Measurements from ENCODE around the gene FKBP6. TPM values are rescaled to one million over a fixed set of nuclear protein-coding genes. Genes with fewer than 3 reads are reported as not detected.
A peak's percentile ranks its signal among the peaks of the same experiment; 100 is the strongest.
"Not testable (repeated sequence)": the region's sequence is repeated elsewhere in the genome, so short reads cannot be mapped to it uniquely, and the experiment has no call there.

The FKBP6 gene
- total RNA-seq, 2 experiments from 2014 or later = not detected

- Mint-ChIP-seq H3K9me3 (no peaks in the 10 kb centered on the region), H3K36me3 (ENCODE audit: low read depth) (peaks cover 7% of the 10 kb centered on the region), H3K27ac (no peak overlapping the region), H3K27me3 (no peaks in the 10 kb centered on the region), H3K4me1 (peaks cover 11% of the 10 kb centered on the region), H3K4me3 (no peak overlapping the region)
- ChIA-PET POLR2A (no interaction called here), CTCF (interaction anchor here (1.6 kb wide), 1 partner anchor 19 kb away, joined by 4 read pairs; no protein-coding TSS in a partner anchor)
- no peak for DNase-seq
Observed at GRCh38 chr7:73312831-73313520, 15.0 kb upstream of the FKBP6 start.

GRCh38 chr7:73313521-73313906 lies 14.4 kb upstream of the FKBP6 start:
- POLR2A ChIA-PET = no interaction called here
- CTCF ChIA-PET = interaction anchor here (1.6 kb wide), 1 partner anchor 18 kb away, joined by 4 read pairs; no protein-coding TSS in a partner anchor
- no peak for DNase-seq
- peaks cover 5% of the 10 kb centered on the region for H3K36me3 Mint-ChIP-seq (ENCODE audit: low read depth)
- H3K9me3 Mint-ChIP-seq = no peaks in the 10 kb centered on the region
- H3K27ac Mint-ChIP-seq = no peak overlapping the region
- H3K4me3 Mint-ChIP-seq = no peak overlapping the region
- H3K27me3 Mint-ChIP-seq = no peaks in the 10 kb centered on the region
- peaks cover 7% of the 10 kb centered on the region for H3K4me1 Mint-ChIP-seq

- Mint-ChIP-seq H3K27ac (no peak overlapping the region), H3K9me3 (no peaks in the 10 kb centered on the region), H3K27me3 (no peaks in the 10 kb centered on the region), H3K36me3 (ENCODE audit: low read depth) (peaks cover 3% of the 10 kb centered on the region), H3K4me3 (no peak overlapping the region), H3K4me1 (peaks cover 3% of the 10 kb centered on the region)
- no peak for DNase-seq
- ChIA-PET POLR2A (no interaction called here), CTCF (interaction anchor here (1.6 to 2.7 kb wide), 2 partner anchors 10 to 18 kb away, joined by 4 to 11 read pairs; no protein-coding TSS in a partner anchor)
Observed at GRCh38 chr7:73314271-73314670, 13.7 kb upstream of the FKBP6 start.

- H3K27ac Mint-ChIP-seq = no peak overlapping the region
- CTCF ChIA-PET = interaction anchor here (0.7 to 2.7 kb wide), 2 partner anchors 8 to 419 kb away, joined by 4 to 11 read pairs; no protein-coding TSS in a partner anchor
- H3K9me3 Mint-ChIP-seq = no peaks in the 10 kb centered on the region
- no peaks in the 10 kb centered on the region for H3K36me3 Mint-ChIP-seq (ENCODE audit: low read depth)
- DNase-seq = no peak
- no peaks in the 10 kb centered on the region for H3K27me3 Mint-ChIP-seq
- POLR2A ChIA-PET = no interaction called here
- H3K4me1 Mint-ChIP-seq = no peaks in the 10 kb centered on the region
- H3K4me3 Mint-ChIP-seq = no peak overlapping the region
Observed at GRCh38 chr7:73316521-73316920, 11.4 kb upstream of the FKBP6 start.

GRCh38 chr7:73318656-73319204 lies 9.2 kb upstream of the FKBP6 start:
- H3K27me3 Mint-ChIP-seq; H3K4me1 Mint-ChIP-seq; H3K9me3 Mint-ChIP-seq; H3K36me3 Mint-ChIP-seq (ENCODE audit: low read depth); DNase-seq; H3K4me3 Mint-ChIP-seq; H3K27ac Mint-ChIP-seq; CTCF ChIA-PET: not testable (repeated sequence)
- POLR2A ChIA-PET = interaction anchor here (0.7 kb wide), 1 partner anchor 39 kb away, joined by 3 read pairs; no protein-coding TSS in a partner anchor

GRCh38 chr7:73319541-73319940 lies 8.4 kb upstream of the FKBP6 start:
- H3K27me3 Mint-ChIP-seq; DNase-seq; H3K4me3 Mint-ChIP-seq; H3K9me3 Mint-ChIP-seq; CTCF ChIA-PET; H3K36me3 Mint-ChIP-seq (ENCODE audit: low read depth); POLR2A ChIA-PET; H3K27ac Mint-ChIP-seq: not testable (repeated sequence)
- peaks cover 11% of the 10 kb centered on the region for H3K4me1 Mint-ChIP-seq

- POLR2A ChIA-PET; H3K27me3 Mint-ChIP-seq; DNase-seq; CTCF ChIA-PET; H3K36me3 Mint-ChIP-seq (ENCODE audit: low read depth); H3K9me3 Mint-ChIP-seq; H3K27ac Mint-ChIP-seq; H3K4me3 Mint-ChIP-seq: not testable (repeated sequence)
- H3K4me1 Mint-ChIP-seq = peaks cover 13% of the 10 kb centered on the region
Observed at GRCh38 chr7:73320009-73320408, 8.0 kb upstream of the FKBP6 start.

- H3K9me3 Mint-ChIP-seq; POLR2A ChIA-PET; DNase-seq; H3K36me3 Mint-ChIP-seq (ENCODE audit: low read depth); H3K27me3 Mint-ChIP-seq: not testable (repeated sequence)
- H3K4me3 Mint-ChIP-seq = peak overlapping the region; percentile 22
- peak overlapping the region; percentile 83 for H3K27ac Mint-ChIP-seq
- CTCF ChIA-PET = interaction anchor here (0.6 to 1.7 kb wide), 9 partner anchors 8 to 411 kb away, joined by 3 to 11 read pairs (median 3); partner anchors contain the start of gene NSUN5
- H3K4me1 Mint-ChIP-seq = peaks cover 15% of the 10 kb centered on the region
Observed at GRCh38 chr7:73323434-73324080, 4.4 kb upstream of the FKBP6 start.

- CTCF ChIA-PET = interaction anchor here (0.6 to 1.7 kb wide), 9 partner anchors 9 to 410 kb away, joined by 3 to 11 read pairs (median 3); partner anchors contain the start of gene NSUN5
- peak overlapping the region; percentile 83 for H3K27ac Mint-ChIP-seq
- peaks cover 15% of the 10 kb centered on the region for H3K4me1 Mint-ChIP-seq
- H3K27me3 Mint-ChIP-seq; POLR2A ChIA-PET; H3K9me3 Mint-ChIP-seq; H3K36me3 Mint-ChIP-seq (ENCODE audit: low read depth): not testable (repeated sequence)
- H3K4me3 Mint-ChIP-seq = peak overlapping the region; percentile 22
- peak; percentile 52 for DNase-seq
Observed at GRCh38 chr7:73324081-73324845, 3.7 kb upstream of the FKBP6 start.

GRCh38 chr7:73325424-73325823 lies 2.5 kb upstream of the FKBP6 start:
- H3K36me3 Mint-ChIP-seq (ENCODE audit: low read depth); H3K27me3 Mint-ChIP-seq; H3K27ac Mint-ChIP-seq; H3K9me3 Mint-ChIP-seq; H3K4me3 Mint-ChIP-seq; DNase-seq; POLR2A ChIA-PET: not testable (repeated sequence)
- CTCF ChIA-PET = interaction anchor here (0.7 to 1.7 kb wide), 4 partner anchors 10 to 214 kb away, joined by 3 to 11 read pairs (median 3); no protein-coding TSS in a partner anchor
- peaks cover 15% of the 10 kb centered on the region for H3K4me1 Mint-ChIP-seq

GRCh38 chr7:73327449-73327848 lies 512 bp upstream of the FKBP6 start:
- peaks cover 15% of the 10 kb centered on the region for H3K4me1 Mint-ChIP-seq
- H3K4me3 Mint-ChIP-seq; H3K36me3 Mint-ChIP-seq (ENCODE audit: low read depth); H3K9me3 Mint-ChIP-seq; DNase-seq; H3K27me3 Mint-ChIP-seq; POLR2A ChIA-PET; H3K27ac Mint-ChIP-seq; CTCF ChIA-PET: not testable (repeated sequence)

GRCh38 chr7:73328696-73329095 lies 735 bp downstream of the FKBP6 start:
- DNase-seq = no peak
- Mint-ChIP-seq H3K36me3 (ENCODE audit: low read depth) (no peaks in the 10 kb centered on the region), H3K27me3 (peaks cover 2% of the 10 kb centered on the region), H3K27ac (no peak overlapping the region), H3K9me3 (no peaks in the 10 kb centered on the region), H3K4me3 (no peak overlapping the region), H3K4me1 (peaks cover 12% of the 10 kb centered on the region)
- CTCF ChIA-PET = no interaction called here
- POLR2A ChIA-PET = no interaction called here
